HG02884 (cell line): ENCODE measurements around the gene SLC12A4.
"Not testable (repeated sequence)": the region's sequence is repeated elsewhere in the genome, so short reads cannot be mapped to it uniquely, and the experiment has no call there.

Experiments
- ATAC-seq: cut with Tn5 transposase; IDR thresholded peaks from one replicate; pipeline ENCODE4 v1.9.1; 2021; ENCODE audit warnings: mild to moderate bottlenecking, moderate library complexity; ENCODE audit not compliant: unreplicated experiment

Gene SLC12A4

DNA sequence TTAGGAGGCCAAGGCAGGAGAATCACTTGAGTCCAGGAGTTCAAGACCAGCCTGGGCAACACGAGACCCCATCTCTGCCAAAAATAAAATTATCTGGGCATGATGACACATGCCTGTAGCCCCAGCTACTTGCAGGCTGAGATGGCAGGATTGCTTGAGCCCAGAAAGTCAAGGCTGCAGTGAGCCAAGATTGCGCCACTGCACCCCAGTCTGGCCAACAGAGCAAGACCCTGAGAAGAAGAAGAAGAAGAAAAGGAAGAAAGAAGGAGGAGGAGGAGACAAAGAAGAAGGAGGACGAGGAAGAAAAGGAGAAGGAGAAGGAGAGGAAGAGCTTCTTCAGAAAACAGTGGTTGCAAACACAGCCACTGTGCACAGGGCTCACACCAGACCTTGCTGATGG, 20.2 kb upstream of the SLC12A4 start:
- ATAC-seq, result no peak

DNA sequence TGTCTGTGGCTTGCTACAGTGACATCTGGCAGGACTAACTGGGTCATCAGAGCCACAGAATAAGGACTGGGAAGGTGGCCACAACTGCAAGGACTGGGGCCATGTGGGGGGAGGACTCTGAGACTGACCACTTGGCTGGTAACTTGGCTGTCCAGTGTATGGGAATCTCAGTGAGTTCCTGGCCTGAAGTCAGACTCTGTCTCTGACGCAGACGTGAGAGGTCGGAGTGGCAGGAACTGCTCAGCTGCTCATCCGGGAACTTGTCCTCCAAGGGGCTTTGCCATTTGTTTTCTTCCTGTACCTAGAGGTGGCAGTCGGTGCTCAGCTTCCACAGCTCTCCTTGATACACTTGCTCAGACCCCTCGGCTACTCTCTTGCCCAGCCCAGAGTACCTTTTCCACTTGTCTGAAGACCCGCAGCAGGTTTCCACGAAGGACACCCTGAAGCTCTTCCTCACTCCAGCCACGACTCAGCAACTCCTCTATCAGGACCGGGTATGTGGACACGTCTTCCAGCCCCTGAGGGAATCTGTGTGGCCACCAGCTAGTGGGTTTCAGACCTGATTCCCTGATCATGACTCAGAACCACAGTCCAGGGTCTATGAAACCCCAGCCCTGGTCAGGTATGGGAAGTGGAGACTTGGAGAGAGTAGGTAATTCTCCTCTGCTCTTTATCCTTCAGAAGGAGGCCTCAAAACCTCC, 19.2 kb upstream of the SLC12A4 start:
- no peak for ATAC-seq

DNA sequence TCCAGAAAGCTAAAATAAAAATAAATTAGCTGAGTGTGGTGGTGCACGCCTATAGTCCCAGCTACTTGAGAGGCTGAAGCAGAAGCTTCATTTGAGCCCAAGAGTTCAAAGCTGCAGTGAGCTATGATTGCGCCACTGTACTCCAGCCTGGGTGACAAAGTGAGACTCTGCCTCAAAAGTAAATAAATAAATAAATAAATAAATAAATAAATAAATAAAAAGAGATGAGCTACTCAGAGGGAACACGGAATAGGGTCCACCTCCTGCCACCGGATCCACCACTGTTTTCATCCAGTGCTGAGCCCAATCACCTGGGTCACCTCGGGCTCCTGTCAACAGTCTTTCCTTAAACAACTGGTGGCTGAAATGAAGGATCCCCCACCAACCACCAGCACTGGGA, 18.5 kb upstream of the SLC12A4 start:
- no peak for ATAC-seq

DNA sequence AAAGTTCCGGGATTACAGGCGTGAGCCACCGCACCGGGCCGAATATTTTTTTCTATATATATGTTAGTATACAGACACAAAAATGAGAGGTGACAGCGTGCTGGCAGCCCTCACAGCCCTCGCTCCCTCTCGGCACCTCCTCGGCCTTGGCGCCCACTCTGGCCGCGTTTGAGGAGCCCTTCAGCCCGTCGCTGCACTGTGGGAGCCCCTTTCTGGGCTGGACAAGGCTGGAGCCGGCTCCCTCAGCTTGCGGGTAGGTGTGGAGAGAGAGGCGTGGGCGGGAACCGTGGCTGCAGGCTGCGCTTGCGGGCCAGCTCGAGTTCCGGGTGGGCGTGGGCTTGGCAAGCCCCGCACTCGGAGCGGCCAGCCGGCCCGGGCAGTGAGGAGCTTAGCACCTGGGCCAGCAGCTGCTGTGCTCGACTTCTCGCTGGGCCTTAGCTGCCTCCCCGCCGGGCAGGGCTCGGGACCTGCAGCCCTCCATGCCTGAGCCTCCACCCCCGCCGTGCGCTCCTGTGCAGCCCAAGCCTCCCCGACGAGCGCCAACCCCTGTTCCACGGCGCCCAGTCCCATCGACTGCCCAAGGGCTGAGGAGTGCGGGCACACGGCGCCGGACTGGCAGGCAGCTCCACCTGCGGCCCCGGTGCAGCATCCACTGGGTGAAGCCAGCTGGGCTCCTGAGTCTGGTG, 13.7 kb upstream of the SLC12A4 start:
- no peak for ATAC-seq

DNA sequence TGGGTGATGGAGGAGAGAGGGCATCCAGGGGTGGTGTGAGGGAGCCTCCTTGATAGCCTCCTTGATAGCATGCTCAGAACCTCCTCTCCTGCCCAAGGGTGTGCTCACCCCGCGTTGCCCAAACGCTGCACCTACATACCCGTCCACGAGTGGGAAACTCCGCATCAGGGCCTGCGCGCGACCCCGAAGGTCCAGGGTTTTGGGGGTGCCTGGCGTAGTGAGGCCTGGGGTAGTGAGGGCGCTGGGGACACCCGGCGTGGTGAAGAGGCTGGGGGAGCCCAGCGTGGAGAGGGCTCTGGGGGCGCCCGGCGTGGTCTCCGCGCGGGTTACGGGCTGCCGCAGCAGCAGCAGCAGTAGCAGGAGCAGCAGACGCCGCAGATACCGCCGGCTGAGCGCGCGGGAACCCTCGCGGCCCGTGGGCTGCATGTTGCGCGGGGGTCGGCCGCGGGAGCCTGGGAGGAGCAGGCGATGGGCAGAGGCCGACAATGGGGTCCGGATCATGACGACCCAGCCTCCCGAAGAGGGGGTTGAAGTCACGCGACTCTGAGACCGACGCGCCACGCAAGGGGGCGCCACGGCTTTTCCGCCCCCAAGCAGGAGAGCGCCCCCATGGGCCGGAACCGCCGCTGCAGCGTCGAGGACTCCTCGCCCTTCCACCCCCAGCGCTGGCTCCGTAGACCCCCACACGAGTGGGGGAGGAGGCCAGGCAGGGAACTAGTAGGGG, 11.7 kb upstream of the SLC12A4 start, which contains the start of gene DPEP3:
Gene DPEP3, minus strand, starts transcription at position 545 of the 724 bp plus-strand sequence. Its CDS starts 119 bp downstream, at position 426.
- no peak for ATAC-seq

DNA sequence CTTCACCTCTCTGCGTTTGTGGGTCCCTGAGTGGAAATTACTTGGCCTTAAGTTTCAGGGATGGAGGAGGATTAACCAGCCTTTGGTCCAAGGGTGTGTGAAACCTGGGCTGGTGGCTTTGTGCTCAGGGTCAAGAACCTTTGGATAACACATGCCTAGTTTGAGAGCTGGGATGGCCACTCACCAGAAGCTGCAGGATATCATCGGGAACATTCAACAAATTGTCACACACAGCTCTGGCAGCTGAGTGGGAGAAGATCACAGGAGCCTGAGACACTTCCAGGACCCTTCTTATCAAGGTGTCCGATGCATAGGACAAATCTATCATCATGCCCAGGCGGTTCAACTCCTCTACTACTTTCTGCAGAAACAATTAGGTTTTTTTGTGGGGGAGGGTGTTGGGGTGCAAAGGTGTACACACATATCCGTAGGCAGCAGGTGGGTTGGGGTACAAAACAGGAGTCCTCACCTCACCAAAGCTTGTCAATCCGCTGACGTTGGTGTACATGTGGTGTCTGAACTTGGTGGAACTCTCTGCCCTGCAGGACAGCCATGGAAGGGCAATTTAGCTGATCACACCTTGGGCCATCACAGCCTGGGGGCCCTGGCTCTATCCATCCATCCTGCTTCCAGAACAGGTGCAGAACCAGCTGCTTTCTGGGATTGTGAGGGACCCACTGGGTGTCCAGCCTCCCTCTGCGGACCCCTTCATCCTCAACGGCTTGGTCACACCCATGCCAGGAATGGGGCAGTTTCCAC, 9.2 kb upstream of the SLC12A4 start:
- no peak for ATAC-seq

DNA sequence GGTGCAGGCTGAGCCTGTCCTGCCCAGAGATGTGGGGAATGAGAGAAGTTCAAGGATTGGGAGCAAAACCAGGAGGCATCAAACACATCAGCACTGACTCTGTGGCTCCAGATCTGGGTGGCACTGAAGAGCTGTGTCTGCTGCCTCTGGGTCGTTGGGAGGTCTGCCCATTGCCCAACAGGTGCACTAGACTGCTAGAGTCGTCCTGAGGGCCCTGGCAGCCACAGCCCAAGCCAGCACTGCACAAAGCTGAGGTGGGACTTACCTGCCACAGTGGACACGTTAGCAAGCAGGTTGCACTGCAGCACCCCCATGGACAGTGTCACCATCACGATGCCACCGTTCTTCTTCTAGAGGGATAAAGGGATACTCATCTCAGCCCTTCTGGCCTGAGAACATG, 8.6 kb upstream of the SLC12A4 start:
- no peak for ATAC-seq

DNA sequence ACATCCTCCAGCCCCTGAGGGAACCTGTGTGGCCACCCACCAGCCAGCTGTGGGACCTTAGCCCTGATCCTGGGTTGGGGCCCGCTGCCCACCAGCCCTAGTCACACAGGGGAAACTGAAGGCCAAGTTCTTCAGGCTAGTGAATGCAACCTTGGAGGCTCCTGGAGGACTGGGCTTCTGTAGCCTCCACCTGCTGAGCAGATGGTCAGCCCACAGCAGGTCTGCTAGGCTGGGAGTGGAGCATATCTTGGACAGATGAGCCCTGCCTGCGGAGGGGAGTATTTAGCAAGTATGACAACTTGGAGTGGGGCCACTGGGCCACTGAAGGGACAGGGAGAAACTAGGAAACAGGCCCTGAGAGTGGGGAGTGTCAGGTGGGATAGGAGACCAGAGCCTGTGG, 7.8 kb upstream of the SLC12A4 start:
- no peak for ATAC-seq

DNA sequence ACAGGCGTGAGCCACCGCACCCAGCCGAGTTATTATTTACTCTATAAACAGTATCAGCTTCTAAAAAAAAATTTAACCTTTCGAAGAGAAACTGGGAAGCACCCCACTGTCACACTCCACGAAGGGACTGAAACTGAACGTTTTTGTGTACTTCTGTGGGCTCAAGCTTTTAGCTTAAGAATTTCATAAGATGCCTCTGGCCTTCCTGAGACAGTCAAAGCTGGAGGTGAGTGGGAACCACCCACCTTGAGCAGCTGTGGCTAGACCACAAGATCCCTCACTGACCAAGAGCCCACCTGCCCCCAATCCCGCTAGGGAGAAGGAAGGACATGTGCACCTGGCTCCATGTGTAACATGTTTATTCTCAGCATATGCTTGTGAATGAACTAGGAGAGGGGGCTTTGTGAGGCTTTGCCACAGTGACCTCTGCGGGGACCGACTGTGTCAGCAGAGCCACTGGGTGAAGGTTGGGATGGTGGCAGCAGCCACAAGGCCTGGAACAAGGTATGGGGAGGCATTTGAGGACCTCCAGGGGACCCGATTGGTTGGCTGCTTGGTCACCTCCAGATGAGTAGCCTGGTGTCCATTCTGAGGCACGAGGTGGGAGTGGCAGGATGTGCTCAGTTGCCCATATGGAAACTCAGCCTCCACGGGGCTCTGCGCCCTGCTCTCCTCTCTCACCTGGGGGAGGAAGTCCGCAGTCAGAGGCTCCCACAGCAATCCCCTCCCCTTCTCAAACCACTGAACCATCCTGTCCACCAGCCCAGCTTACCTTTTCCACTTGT, 7.1 kb upstream of the SLC12A4 start:
- ATAC-seq, result no peak

DNA sequence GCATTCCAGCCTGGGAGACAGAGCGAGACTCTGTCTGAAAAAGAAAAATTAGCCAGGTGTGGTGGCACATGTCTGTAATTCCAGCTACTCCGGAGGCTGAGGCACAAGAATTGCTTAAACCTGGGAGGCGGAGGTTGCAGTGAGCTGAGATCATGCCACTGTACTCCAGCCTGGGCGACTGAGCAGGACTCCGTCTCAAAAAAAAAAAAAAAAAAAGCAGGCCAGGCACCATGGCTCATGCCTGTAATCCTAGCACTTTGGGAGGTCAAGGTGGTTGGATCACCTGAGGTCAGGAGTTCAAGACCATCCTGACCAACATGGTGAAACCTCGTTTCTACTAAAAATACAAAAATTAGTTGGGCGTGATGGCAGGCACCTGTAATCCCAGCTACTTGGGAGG, 3.8 kb upstream of the SLC12A4 start:
- ATAC-seq, result not testable (repeated sequence)

DNA sequence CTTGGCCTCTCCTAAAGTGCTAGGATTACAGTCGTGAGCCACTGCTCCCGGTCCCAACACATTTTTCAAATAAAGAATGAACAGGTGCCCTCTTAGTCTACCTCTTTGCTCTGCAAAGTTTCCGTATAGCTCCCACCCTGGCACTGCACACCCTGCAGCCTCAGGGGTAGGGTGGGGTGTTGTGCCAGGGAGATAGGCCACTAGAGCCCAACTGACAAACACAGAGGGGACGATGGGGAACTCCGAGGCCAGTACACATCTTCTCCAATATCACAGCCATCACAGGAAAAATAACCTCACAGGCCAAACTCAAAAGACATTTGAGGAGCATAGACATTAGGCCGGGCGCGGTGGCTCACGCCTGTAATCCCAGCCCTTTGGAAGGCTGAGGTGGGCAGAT, 2.7 kb upstream of the SLC12A4 start:
- ATAC-seq, result no peak

DNA sequence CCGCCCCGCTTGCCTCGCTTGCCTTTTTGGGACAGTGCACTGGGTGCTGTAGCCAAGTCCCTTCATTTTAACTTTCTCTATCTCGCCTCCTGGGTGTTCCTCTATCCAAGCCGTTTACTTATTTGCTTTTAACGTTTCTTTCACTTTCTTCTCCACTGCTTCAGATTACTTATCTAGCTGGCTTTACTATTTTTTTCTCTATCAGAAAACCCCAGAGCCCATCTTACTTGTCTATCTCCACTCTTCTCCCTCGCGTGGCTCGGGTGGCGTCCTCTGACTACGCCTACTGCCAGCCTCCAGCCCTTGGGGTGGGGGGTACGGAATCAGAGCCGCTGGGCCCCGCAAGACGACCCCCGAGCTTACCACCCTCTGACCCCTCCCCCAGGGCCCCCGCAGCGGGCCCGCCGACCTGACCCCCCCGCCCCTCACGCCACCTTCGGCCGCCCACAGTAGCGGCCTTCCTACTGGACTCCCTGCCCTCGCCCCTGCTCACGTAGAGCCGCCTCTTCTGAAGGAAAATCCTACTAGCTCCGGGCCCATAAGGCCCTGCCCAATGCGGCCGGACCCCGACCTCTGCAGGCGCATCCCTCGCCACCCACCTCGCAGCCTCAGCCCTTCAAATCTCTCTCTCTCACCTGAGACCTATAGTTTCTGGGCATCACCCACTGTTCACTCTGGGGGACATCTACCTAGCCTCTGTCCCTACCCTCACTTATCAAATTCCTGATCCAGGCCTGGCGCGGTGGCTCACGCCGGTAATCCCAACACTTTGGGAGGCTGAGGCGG, 1.0 kb upstream of the SLC12A4 start:
- ATAC-seq, result no peak

DNA sequence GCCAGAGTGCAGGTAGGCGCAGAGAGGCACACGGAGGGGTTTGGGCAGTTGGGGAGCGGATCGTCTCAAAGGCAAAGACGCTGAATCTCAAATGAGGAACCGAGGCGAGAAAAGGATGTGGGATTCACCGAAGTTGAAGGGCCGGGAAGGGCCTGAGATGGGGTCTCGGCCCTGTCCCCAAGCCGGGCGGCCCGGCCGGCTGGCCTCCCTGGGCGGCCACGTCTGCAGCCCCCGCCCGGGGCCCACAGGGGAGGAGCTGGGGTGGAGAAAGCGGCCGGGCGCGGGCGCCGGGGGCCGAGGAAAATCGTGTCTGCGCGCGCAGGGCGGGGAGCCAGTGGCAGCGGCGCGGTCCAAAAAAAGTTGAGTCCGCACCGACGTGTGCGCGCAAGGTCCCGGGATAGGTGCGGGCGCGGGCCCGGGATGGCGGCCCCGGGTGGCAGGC, 458 bp downstream of the SLC12A4 start:
- peak; percentile 25 for ATAC-seq

DNA sequence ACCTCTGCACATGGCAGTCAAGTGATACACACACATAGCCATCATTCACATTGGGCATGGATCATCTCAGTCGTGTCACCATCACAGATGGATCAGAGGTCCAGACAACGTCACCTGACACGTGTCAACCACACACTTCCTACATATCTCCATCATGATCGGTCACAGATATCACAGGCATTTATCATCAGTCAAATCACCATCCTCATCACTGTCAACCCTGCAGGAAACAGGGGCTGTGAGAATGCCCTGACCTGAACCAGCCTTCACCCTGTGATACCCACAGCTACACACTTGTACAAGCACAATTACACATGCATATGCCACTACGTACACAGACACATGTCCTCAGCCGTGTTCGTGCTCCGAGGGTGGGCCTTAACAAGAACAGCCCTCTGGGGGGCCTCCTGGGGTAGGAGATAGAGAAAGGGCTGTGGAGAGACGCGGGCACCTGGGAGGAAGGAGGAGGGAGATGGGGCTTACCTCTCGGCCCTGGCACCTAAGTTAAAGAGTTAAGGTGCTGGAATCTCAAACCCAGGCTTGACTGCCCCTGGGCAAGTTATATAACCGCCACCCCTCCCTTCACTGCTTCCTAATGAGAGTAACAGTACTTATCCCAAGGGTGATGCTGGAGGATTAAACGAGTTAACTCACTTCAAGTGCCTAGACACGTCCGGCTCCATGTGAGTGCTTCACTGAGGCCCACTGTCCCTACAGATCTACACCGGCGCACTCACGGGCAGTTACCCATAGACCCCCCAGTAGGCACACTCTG, 1.1 kb downstream of the SLC12A4 start:
- no peak for ATAC-seq

DNA sequence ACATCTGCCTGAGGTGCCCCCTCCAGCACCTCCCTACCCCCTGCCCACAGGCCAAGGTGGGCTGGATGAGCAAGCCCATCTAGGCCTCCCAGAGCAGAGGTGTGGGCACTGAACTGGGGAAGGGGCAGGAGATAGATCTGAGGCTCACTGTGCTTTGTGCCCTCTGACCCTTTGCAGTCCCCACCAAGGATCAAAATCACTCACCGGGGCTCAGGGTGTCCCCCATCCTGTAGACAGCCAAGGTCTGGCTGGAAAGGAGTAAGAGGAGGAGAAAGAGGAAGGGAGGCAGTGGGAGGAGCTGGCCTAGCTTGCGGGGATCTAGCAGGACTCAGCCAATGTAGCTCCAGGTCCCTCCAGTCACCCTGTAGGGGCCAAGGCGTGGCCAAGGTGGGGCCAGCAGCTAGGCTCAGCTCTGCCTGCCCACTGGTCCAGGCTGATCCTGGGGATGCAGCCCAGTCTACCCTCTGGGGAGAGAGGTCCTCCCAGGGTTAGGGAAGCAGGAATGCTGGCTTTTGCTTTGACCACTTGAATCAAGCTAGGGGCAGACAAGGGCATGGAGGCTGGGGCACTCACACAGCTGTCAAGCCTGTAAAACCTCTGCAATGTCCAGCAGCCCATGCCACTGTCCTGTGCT, 1.8 kb downstream of the SLC12A4 start:
- no peak for ATAC-seq

DNA sequence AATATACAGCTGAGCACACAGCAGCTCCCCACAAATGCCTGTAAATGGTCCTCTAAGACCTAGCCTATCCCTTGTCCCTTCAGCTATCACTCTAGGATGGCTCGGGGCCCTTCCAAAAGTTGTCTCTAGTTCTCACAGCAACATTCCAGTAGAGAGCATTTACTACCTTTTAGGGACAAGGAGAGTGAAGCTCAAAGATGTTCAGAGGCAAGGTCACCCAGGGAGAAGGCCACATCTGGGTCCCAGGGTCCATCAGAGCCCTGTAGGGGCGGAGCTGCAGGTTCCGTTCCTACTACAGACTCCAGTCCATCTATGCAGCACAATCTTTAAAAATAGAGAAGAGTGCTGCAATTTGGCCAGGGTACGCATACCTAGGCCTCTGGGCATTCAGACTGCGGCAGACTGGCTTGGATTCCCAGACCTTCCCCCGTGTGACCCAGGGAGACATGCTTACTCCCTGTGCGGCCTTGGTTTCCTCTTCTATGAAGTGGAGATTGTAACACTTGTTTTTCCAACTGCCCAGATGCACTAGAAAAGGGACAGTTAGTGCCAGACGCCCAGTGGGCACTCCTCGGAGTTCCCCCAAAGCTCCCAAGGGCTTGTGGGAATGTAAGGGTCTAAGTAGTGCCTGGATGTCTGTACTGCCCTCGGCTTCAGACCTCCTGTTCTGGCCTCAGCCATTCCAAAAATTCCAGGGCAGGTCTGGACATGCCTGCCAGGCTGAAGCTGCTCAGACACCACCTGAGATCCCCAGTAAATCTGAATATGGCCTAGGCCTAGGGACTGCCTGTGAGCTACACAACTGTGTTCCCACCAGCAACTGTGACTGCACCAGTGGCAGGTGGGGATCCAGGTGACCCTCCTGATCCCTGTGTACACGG, 2.5 kb downstream of the SLC12A4 start:
- ATAC-seq, result no peak

DNA sequence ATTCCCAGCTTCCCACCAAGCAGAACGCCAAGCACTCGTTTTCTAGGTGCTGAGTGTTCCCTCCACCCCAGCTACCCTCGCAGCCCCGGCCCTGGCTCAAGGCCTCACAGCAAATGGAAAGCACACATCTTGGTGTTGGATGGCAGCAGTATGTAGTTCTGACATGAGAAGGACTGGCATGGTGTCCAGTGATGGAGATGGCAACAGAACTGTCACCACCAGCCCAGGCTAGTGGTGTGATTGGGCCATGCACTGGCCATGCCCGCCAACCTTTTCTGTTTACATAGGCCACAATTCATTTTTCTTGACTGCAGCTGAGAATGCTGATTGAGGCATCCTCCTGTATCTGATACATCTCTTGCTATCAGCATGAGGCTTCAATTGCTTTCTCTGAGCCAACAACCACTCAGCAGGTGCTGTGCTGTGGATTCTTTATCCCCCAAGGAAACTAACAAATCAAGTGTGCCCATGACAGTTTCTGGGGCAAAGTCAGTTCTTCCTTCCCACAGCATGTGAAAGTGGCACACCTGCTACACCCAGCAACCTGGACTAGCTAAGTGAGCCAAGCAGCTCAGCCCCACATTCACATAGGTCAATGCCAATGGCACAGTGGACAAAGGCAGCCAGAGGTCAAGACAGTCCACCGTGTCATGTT, 3.8 kb downstream of the SLC12A4 start:
- ATAC-seq, result no peak
